Stimulated activated CD4-positive, alpha-beta T cell treated with anti-CD3 and anti-CD28 coated beads, Interleukin-15, amount 100 ng/mL, for 1 hour (primary cell): ENCODE data around the gene ATXN10.
A peak's percentile ranks its signal among the peaks of the same experiment; 100 is the strongest.

Source experiments
- DNase-seq, 2 donors: peaks; one replicate each; pipeline ENCODE4 v3.0.0-alpha.2; 2020; ENCODE audit warnings: low read depth in 1 of 2, low spot score in 1 of 2

The ATXN10 gene

GRCh38 chr22:45848904-45849303, 177.3 kb downstream of the ATXN10 start:
- DNase-seq, result no peak

- no peak for DNase-seq
Measured at GRCh38 chr22:45852826-45853225, 181.2 kb downstream of the ATXN10 start.

- no peak for DNase-seq
Measured at GRCh38 chr22:45855961-45856360, 184.3 kb downstream of the ATXN10 start.

DNA sequence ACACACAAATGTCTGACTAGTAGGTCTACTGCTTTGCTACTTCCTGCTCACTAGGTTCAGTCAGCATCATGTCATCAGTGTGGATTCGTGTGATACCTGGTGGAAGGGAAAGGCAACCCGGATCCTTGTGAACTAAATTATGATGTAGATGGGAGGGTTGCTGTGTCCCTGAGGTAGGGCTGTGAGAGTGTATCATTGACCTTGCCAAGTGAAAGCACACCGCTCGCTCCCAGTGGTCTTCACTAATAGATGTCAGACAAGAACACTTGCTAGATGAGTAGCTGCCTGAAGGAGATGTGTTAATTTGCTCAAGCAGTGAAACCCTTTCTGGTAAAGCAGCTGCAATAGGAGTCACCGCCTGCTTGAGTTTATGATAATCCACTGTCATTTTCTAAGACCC, 185.9 kb downstream of the ATXN10 start:
- no peak for DNase-seq

GRCh38 chr22:45859231-45860161, 187.9 kb downstream of the ATXN10 start:
- no peak for DNase-seq

- DNase-seq, result no peak
Measured at GRCh38 chr22:45860201-45860600, 188.6 kb downstream of the ATXN10 start.

DNA sequence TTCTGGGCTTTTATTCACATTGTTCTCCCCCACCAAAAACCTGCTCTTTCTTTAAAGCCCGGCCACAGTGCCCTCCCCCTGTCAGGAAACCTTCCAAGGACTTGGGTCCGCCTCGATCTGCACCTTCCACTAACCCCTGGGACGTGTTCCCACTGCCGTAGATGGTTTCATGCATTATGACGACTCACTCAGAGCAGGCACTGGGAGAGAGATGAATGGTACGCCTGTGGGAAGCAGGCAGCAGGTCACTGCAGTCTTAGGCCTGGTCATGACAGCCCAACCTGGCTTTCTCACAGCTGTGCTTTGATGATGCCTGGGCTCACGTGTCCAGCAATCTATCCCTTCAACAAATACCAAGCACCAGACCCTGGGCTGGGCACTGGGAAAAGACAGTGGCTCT, 189.6 kb downstream of the ATXN10 start:
- DNase-seq, result no peak

GRCh38 chr22:45863981-45864751, 192.5 kb downstream of the ATXN10 start:
- DNase-seq, result peak; percentile 48 to 64

GRCh38 chr22:45864959-45865476, 193.4 kb downstream of the ATXN10 start:
- DNase-seq, result no peak

DNA sequence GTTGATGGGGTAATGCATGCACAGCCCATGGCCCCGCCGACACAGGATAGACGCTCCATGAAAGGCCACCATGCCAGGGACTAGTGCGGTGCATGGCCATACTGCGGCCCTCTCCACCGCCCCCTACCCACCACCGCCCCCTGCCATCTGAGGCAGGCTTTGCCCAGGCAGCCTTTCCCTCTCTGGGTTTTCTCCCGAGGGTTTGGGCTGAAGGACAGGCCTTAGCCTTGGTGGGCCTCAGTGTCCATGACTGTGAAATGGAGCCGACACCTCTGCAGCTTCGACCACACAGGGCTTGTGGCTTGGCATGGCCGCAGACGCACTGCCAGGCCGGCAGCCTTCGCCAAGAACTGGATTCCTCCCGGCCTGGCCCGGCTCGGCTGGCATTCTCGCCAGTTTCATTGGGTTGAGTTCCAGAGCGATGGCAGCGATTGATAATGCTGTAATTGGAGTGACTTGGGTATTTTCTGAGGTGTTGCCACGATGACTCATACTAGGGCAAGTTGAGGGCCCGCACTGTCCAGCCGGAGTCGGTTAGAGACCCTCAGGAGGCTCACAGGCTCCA, 194.0 kb downstream of the ATXN10 start:
- DNase-seq, result no peak

- DNase-seq, result no peak
Measured at GRCh38 chr22:45866126-45866645, 194.6 kb downstream of the ATXN10 start.

DNA sequence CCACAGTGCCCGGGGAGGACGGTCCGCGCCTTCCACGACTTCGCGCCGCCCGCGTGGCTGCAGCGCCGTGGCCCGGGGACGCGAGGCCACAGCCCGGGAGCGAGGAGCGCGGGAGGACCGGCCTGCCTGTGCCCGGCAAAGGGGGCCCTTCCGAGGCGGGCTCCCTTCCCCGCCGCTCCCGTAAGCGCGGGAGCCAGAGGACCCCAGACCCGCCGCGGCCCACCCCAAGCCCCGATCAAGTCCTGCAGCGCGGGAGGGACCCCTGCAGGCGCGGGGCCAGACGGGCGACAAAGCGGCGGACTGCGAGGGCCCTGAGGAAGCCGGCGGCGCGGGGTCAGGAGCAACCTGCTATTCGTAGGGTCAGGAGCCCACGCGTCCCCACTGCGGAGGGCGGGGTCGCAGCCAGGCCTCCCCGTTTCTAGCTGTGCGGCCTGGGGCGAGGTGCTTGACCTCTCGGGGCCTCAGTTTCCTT, 195.0 kb downstream of the ATXN10 start:
- DNase-seq, result no peak

DNA sequence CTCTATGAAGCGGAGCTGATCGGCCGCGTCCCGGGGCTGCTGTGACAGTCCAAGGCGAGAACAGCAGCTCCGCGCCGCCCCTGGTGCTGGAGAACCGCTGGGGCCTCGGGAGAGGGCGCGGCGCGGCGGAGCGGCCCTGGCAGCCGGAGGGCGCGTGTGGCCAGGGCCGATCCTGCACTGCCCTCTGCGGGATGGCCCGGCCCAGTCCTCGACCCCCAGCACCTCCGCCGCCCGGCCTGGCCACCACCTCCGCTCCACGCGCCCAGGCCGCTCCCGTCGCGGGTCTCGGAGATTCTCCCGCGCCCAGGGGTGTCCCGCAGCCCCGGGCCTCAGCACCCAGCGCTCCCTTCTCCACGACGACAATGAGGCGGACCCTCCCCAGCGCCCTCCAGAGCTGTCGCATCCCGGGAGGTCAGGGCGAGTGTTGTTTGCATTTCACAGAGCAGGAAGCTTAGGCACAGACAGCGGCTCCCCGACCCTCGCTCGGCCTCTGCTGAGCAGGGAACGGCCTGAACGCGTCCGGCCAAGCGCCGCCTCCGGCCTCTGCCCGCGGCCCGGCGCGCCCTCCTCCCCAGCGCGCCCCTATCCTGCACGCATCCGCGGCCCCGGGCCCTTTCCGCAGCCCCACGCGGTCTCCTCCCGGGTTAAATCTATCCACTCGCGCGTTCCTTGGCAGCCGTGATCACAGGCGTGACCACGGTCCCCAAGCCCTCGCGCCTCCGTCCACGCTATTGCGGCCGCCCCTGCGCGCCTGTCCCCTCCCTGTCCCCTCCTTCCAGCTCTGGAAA, 195.7 kb downstream of the ATXN10 start:
- DNase-seq, result no peak

DNA sequence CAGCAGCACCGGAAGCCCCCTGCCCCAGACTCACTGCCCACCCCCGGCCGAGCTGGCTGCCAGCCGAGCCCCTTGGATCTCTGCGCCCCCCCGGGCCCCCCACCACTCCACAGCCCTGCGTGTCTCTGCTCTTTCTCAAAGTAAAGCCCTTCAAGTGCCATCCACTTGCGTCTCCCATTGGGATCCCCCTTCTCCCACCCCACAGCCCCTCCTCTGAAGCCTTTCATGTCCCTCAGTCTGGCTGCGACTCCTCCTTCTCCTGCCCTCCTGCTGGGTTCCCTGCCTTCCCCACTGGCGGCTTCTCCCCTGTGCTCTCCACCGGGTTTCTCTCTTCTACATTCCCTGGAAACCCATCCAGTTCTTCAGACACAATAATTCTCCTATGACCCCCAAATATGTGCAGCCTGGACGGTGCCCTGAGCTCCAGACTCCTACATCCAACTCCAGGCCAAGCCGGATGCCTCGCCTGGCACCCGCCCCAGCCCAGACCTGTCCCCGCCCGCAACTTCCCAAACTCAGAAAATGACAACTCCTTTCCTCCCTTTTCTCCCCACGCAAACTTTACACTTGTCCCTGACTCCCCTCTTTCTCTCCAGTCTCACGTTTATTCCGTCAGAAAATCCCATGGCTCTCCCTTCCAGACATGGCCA, 196.4 kb downstream of the ATXN10 start:
- no peak for DNase-seq

GRCh38 chr22:45868571-45869339, 197.1 kb downstream of the ATXN10 start:
- no peak for DNase-seq

GRCh38 chr22:45869340-45869847, 197.8 kb downstream of the ATXN10 start:
- no peak for DNase-seq

DNA sequence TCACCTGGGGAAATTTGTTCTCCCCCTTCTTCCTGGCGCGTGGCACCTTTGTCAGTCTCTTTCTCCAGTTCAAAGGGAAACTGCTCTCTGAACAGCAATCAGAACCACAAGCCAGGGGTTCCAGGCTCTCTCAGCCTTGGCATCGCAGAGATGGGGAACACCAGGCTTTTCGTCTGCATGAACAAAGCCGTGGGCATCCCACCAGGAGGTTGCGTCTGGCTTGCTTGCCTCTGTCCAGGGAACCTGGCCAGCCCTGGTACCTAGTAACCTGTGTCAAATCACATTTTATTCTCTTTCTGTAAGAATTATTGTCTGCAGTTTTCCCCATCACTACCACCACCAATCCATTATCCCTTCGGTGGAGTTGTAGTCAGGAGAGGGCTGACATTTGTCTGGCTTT, 198.4 kb downstream of the ATXN10 start:
- DNase-seq, result no peak

DNA sequence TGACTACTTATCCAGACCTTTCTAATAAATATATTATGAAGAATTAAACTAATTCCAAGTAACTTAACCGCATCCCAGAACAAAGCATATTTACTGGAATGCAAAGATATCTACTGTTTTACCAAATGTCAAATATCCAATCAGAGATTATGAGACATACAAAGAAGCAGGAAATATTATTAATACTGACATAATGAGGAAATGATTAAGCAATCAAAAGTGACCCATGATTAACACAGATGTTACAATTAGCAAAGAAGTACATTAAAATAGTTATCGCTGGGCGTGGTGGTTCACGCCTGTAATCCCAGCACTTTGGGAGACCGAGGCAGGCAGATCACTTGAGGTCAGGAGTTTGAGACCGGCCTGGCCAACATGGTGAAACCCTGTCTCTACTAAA, 200.1 kb downstream of the ATXN10 start:
- DNase-seq, result no peak

DNA sequence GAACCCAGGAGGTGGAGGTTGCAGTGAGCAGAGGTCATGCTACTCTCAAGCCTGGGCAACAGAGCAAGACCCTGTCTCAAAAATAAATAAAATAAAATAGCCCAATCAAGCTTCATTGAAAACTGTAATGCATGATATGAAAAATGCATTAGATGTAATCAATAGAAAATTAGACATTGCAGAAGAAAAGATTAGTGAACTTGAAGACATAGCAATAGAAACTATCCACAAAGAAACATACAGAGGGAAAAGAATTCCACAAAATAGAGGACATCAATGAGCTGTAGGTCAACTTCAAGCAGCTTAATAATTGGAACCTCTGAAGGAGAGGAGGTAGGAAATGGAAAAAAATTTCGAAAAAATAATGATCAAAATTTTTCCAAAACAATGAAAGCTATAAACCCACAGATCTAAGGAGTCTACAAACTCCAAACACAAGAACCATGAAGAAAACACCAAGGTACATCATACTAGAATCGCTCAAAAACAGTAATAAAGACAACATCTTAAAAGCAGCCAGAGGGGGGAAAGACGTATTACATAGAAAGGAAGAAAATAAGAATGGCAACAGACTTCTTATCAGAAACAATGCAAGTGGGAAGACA, 201.1 kb downstream of the ATXN10 start:
- no peak for DNase-seq
